Amygdala (tissue), 56 donors: ENCODE measurements around the gene FNDC7.
A peak's percentile ranks its signal among the peaks of the same experiment; 100 is the strongest.
"Not testable (repeated sequence)": the region's sequence is repeated elsewhere in the genome, so short reads cannot be mapped to it uniquely, and the experiment has no call there.

Experiments used
- DNase-seq, 56 donors: peaks; one replicate each; lab custom pipeline; 2025; lab: John Stamatoyannopoulos, UW

Gene FNDC7, protein sequence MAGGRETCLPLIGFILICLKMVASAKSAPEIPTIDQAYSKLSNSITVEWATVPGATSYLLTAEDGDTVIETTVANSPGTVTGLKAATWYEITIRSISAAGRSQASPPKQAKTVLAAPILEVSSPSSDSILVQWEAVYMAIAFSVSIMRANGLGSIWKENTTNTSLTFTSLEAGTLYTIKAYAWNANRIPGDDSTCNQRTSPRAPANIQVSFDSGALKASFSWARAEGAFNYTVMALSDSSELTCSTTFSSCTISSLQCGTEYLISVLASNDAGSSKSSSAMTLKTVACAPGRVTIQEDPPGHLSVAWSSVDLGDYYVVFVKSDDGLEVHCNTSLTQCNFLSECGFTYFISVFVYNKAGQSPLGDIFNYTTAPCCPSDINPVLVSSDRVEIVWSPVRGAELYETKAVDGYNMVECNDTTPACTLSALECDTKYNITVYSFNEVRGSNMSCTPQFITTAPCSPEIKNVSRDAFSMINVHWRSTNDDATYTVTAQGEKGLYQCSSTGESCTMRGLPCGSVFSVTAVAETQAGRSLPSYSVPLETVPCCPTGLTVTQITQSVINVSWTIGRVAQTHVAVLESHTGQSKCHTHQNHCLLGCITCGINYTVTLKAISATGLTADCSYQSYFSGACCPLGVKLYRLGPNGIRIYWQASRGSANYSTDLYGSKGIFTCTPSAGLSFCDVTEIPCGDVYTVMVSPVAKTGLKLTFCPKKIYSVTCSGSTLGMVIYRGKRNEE

DNA sequence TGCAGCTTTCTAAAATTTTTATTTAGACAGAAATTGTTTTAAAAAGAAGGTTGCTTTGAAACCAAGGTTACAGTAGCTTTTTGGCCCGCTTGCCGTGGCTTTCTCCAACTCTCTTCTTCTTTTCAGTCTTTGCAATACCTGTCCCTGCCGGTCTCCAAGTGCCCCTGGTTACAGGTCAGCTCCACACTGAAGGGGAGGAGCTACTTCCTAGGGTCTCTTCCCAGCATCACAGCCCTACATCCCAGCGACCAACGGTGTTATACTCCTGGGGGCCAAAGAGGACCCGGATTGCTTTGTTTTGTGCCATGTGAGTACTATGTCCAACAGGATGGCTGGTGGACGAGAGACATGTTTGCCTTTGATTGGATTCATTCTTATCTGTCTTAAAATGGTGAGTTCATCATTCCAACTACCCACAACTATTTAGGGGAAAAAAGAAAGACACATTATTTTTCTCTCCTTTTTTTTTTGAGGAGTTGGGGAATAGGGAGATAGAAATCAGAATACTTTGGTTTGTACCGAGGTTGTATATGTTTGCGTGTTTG lies at the start of gene FNDC7:
FNDC7 (plus strand) TSS at position 303 of the 545 bp plus-strand sequence; CDS start at position 329, 26 bp downstream.
- no peak for DNase-seq

DNA sequence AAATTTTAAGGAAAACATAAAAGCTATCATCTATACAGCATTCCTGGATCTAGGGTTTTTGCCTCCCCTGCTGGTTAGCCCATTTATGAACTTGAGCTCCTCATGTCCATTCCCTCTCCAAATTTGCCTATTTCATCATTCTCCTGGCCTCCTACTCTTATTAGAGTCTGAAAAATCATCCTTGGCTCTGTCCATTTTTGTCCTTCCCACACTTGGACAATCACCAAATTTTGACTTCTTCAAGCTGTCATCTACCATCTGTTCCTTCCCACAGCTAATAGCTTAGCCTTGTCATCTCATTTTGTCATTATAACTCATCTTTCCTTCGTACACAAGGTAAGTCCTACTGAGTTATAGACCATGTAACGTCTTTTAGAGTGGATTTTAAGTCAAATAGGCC lies 49.6 kb upstream of the FNDC7 start:
- DNase-seq = no peak

DNA sequence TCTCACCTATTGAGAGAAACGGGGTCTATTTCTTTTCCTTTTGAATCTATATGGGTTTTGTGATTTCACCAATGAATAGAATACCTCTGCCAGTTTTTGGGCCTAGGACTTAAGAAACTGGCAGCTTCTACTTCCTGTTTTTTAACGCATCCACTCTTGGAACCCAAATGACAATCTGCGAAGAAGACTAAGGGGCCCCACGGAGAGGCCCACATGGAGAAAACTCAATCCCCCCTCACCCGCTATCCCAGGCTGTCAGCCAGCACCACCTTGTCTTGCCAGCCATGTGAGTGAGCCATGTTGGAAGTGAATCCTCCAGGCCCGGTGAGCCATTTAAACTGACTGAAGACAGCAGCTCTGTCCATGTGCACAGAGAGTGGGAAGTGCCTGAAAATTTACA lies 48.2 kb upstream of the FNDC7 start:
- DNase-seq = no peak

DNA sequence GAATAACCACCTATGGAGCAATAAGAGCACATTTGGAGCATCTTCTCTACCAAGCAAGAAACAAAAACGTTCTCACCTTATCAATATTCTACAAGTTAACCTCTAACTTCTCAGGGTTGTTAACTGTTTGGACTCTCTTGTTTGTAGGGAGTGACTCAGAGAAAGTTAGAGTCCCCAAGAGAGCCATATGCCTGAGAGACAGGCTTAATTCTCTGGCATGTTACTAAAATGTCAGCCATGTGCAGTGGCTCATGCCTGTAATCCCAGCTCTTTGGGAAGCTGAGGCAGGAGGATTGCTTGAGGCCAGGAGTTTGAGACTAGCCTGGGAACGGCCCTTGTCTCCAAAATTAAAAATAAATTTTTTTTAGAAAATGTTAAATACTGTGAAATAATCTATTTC lies 47.6 kb upstream of the FNDC7 start:
- no peak for DNase-seq

DNA sequence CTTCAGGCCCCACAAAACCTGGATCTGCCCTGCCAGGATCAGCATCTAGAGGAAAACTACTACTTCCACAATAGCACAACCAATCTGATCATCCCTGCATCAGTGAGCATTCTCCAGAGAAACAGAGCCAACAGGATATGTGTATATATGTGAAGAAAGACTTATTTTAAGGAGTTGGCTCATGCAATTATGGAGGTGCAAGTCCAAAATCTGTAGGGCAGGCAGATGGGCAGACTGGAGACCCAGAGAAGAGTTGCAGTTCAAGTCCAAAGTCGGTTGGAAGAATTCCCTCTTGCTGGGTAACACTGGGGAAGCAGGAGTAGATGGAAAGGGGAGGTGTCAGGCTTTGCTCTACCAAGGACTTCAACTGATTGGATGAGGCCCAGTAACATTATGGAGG lies 46.9 kb upstream of the FNDC7 start:
- no peak for DNase-seq

DNA sequence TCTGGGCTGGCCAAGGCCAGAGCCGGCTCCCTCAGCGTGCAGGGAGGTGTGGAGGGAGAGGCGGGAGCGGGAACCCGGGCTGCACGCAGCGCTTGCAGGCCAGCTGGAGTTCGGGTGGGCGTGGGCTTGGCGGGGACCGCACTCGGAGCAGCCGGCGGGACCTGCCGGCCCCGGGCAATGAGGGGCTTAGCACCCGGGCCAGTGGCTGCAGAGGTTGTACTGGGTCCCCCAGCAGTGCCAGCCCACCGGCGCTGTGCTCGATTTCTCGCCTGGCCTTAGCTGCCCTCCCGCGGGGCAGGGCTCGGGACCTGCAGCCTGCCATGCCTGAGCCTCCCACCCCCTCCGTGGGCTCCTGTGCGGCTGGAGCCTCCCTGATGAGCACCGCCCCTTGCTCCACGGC lies 45.3 kb upstream of the FNDC7 start:
- DNase-seq = not testable (repeated sequence)

DNA sequence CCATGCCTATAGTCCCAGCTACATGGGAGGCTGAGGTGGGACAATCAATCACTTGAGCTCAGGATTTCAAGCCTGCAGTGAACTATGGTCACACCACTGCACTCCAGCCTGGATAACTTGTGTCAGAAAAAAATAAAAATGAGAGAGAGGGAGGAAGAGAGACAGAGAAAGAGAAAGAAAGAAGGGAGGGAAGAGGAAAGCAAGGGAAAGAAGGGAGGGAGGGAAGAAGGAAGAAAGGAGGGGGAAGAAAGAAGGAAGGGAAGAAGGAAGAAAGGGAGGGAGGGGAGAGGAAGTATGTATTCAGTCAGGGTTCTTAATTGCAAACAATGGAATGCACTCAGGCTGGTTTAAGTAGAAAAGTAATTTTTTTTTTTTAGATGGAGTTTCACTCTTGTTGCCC lies 43.9 kb upstream of the FNDC7 start:
- DNase-seq = no peak

DNA sequence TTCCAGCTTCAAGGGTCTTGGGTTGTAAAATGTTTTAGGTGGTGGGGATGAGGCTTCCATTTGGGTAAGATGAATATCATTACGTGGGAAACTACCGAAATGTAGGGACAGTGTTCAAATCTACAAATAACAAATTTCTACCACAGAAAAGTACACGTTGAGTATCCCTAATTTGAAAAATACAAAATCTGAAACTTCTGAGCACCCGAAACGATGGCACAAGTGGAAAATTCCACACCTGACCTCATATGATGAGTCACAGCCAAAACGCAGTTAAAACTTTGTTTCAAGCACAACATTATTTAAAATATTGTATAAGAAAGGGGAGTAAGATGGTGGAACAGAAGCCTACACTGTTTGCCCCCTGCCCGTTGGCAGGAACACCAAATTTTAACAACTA lies 43.0 kb upstream of the FNDC7 start:
- no peak for DNase-seq

DNA sequence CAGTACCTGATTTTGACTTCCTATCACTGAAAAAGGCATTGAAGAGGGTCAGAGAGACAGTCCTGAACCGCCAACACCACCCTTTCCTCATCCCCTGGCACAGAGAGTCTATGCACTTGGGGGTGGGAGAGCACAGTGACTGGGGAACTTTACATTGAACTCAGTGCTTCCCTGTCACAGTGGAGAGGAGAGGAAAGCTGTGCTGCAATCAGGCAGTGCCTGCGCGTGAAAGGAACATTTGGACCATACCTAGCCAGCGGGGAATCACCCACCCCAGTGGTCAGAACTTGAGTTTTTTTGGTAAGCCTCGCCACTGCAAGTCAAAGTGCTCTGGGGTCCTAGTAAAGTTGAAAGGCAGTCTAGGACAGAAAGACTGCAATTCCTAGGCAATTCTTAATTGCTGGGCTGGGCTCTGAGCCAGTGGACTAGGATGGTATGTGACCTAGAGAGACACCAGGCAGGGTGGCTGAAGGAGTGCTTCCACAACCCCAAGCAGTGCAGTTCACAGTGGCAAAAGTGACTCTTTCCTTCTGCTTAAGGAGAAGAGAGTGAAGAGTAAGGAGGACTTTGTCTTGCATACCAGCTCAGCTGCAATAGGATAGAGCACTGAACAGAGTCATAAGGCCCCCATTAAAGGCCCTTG lies 42.5 kb upstream of the FNDC7 start:
- no peak for DNase-seq

DNA sequence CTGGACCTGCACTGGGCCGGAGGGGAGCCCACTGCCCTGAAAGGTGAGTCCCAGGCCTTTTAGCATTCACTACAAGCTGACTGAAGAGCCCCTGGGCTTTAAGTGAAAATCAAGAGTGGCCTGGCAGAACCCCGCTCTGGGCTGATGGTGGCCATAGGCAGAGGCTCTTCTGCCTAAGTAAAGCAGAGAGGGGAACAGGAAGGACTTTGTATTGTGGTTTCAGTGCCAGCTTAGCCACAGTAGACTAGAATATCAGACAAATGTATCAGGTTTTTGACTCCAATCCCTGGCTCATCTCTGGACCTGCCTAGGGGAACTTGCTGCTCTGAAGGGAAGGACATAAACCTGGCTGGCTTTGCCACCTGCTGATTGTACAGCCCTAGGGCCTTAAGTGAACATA lies 41.6 kb upstream of the FNDC7 start:
- DNase-seq = no peak

DNA sequence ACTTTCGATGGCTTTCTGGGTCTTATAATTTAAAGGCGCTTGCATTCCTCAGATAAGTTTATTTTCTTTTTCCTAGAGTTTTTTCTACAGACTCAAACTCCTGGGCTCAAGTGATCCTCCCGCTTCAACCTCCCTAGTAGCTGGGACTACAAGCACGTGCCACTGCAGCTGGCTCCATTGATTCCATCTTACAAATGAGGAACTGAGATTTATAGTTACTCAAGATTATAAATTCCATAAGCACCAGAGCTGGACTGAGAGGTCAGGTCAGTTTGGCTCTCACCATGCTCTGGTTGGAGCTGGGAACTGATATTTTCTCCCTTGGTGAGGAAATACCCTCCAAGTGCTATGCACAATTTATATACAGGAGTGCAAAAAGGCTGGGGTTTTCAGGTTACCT lies 34.0 kb upstream of the FNDC7 start:
- no peak for DNase-seq

DNA sequence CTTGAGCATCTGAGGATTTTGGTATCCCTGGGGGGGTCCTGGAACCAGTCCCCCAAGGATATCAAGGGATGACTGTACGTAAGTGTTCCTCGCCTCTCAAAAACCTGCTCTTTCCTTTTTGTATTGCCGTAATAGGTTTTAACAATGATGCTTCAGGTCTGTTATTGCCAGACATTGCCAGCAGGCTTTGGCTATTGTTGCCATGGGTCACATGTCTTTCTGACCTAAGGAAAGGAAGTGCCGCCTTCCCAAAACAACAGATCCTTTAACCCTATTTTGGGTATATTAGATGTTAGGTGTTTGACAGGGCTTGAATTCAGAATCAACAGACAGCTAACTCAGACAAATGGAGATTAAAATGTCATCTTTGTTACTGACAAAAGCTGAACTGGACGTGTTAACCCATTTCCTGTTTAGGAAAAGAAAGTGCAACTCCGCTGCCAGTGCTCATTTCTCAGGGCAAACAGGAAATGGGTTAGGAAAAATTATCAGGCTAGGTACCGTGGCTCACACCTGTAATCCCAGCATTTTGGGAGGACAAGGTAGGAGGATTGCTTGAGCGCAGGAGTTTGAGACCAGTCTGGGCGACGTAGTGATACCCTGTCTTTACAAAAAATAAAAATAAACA lies 33.0 kb upstream of the FNDC7 start:
- no peak for DNase-seq

DNA sequence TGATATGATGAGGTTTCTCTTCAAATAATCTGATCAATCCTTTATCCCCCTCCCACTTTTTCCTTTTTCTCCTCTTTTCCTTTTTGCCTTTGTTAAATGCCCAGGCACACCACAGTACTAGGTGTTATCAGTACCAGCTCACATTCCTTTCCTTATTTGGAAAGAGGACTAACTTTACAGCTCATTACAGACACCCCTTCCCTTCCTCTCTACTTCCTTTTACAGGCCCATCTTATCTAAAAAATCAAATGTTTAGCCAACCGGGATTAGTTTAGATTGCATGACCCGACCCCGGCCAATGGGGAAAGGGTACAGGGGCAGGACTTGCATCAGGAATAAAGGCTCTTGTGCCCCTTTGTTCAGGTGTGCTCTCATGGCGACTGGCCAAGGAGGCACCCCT lies 31.0 kb upstream of the FNDC7 start:
- DNase-seq = not testable (repeated sequence)

DNA sequence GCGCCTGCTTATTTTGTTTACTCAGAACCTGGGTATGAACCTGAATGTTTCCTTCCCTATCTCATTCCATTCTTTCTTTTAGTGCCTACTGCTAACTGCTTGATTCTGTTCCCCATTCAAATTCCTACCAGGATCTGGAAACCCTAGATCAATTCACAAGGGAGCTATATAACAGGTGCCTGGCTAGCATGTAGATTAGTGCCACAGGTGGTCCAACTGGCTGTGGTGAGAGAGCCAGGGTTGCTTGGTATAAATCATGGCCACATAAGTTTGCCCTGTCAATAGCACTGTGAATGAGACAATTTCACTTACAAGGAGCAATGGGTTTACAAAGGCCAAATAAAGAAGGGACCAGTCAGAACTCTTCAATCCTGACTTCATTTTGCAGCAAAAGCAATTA lies 27.2 kb upstream of the FNDC7 start:
- no peak for DNase-seq

DNA sequence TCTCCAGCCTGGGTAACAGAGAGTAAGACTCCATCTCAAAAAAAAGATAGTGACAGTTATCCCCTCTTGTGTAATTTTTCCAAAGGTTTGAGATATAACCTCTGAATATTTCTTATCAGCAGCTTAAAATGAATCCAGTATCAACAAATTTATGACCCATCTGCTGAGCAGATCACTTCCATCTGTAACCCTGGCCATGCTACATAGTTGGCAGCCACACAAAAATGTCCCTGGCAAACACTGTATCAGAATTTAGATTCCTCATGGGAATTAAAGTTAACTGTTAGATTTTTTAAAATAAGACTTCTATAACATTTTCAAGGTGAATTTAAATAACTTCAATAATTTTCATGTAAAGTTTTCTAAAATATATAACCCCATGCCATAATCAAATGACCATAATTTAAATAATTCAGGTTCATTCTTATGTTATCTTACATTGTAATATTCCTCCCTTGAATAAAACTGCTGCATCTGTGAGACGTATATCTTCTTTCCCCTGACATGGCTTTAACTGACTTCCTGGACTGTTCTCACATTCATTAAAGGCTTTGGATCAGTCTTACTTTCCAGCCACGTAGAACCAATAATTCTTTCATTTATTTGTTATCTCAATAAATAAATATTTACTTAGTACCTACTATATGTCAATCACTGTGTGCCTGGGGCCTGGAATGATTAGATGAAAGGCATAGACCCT lies 25.9 kb upstream of the FNDC7 start:
- no peak for DNase-seq

DNA sequence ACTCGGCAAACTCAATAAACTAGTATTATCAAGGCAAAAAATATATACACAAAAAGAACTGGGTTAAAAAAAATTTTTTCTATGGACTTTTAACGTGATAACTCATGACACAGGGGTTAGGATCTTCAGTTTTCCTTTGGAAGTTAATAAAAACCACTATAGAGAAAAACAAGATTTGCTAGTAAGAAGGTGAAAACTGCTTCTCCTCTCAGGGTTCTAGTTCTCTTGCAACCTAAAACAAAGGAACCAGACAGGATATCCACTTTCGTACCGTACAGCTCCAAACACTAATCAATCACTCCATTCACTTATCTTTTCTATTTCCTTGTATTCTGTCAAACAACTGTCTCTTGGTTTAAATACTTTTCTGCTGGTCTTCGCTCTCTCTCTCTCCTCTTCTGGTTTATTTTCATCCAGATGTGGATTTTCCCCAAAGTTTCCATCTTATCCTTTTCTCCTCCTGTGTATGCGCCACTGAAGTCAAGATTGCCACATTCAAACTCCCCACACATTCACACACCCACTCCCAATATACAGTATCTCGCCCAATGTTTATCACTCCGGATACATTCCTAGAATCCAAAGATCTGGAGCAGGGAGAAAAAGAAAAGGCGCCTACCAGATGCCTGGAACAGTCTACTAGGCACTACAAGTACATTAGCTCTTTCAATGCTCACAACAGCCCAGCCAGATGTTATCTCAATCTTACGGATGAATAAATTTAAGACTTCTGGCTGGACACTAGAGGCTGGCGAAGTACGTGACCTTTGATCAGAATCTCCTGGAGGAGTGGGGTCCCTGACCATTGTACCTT lies 21.4 kb upstream of the FNDC7 start:
- DNase-seq = no peak

DNA sequence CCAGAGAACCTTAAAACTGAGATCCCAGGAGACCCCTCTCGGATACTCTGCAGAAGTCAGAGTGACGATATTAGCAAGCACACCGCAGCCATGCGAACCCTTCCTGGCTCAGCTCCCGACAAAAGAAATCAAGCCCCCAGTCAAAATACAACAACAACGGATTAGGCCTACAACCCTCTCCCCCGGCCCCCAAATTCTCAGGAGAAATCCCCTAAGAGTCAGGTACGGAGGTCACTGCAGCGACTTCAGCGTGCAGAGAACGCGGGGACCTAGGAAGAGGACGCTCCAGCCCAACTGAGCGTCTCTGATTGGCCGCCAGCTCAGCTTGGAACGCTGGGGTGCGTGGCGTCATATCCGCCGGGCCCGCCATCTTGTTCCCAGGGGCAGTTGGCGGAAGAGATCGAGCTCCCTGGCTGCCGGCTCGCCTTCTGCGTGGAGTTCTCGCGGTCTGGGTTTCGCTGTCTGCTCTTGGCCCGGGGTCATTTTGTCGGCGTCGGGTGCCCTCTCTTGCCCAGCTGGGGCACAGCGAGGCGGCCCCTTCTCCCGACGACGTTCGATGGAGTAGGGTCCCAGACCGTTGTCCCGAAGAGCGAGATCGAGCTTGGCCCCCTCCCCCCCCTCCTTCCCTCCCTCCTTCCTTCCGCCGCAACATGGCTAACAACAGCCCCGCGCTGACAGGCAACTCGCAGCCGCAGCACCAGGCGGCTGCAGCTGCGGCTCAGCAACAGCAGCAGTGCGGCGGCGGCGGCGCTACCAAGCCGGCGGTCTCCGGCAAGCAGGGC lies 20.6 kb upstream of the FNDC7 start, which contains the start of gene PRPF38B:
PRPF38B (plus strand) TSS at position 369 of the 782 bp plus-strand sequence; CDS start at position 651, 282 bp downstream.
- DNase-seq = peak; percentile 48 to 97 (median 90)
